Activated CD8-positive, alpha-beta memory T cell treated with anti-CD3 and anti-CD28 coated beads for 1 hour (primary cell): ENCODE data around the gene TDO2.
"Not testable (repeated sequence)": the region's sequence is repeated elsewhere in the genome, so short reads cannot be mapped to it uniquely, and the experiment has no call there.

Experiments
- DNase-seq, 2 donors: peaks; one replicate each; pipeline ENCODE4 v3.0.0-alpha.2; 2020; ENCODE audit warnings: low read depth in 1 of 2; ENCODE audit errors: extremely low read depth in 1 of 2

Gene TDO2

DNA sequence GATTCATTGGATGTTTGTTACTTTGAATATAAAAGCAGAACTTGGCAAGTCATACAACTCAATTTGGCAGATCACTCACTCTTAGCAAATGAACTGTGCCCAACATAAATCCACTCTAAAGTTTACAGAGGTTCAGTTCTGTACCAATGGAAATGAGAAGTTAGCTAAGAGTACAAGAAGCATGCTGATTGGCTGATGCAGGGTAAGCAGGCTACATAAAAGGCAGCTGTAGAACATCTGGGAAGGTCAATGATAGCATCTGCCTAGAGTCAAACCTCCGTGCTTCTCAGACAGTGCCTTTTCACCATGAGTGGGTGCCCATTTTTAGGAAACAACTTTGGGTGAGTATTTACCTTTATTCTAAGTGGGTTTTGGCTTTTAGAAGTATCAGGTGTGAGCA lies at the start of gene TDO2:
Gene TDO2, plus strand, starts transcription at position 244 of the 400 bp plus-strand sequence. Its CDS starts 63 bp downstream, at position 307.
- no peak for DNase-seq

DNA sequence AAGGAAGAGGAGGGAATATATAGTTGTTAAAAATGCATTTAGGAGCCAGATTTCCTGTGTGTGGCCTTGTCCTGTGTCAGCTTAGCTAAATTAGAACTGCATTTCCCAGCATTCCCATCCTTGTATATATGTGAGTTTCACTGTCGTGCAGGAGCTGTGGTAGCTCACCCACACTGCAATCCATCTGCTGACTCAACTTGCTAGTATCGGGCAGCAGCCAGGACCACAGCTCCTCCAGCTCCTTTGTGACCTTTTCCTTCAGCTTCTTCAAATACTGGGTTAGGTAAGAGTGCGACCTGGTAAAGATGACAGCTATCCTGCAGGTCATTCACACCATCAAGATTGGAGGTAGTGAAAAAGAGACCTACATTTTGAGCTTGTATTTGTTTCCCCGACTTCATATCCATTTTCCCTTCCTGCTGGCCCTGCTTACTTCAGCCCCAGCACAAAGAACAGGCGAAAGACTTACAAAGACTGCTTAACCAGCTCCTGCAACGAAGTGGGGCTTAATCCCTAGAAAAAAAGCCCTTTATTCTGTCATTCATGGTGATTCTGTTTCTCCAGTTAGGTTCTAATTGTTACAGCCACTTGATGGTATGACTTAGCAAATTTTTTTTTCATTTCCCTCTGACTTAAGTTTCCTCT lies 48.8 kb upstream of the TDO2 start:
- DNase-seq: no peak

DNA sequence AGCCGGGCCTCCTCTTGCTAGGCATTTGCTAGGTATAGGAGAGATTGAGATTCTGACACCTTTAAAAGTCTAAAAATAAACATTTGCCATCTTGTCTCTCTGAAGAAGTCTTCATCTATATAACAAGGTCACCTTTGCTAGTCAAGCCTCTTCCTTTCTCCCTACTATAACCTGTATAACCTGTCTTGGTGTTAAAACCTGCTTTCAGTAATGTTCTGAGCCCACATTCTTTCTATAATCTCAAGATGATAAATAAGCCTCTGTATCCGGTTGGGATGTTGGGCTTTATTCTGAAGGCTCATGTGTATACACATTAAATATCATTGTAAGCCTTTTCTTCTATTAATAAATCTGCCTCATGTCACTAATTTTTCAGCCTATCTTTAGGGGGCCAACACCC lies 47.6 kb upstream of the TDO2 start:
- no peak for DNase-seq

DNA sequence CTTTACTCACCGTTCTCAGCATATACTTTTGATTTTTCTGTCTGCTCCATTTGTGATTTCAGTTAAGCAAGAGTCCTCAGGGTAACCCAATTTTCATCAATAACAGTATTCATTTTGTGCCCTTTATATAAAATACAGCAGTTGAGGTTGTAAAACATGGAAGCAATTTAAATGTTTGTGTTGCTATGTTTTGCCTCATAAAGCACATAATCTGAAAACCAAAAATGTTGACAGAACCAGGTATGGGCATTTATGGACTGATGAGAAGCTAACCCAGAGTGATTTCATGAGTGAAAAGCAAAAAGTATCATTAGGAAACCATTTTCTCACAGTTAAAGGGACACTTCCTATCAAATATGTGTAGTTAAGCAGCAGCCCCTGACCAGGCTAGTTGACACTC lies 37.3 kb upstream of the TDO2 start, which contains the start of gene ASIC5:
Gene ASIC5, minus strand, starts transcription at position 101 of the 400 bp plus-strand sequence. Its CDS starts 51 bp downstream, at position 50.
- no peak for DNase-seq

DNA sequence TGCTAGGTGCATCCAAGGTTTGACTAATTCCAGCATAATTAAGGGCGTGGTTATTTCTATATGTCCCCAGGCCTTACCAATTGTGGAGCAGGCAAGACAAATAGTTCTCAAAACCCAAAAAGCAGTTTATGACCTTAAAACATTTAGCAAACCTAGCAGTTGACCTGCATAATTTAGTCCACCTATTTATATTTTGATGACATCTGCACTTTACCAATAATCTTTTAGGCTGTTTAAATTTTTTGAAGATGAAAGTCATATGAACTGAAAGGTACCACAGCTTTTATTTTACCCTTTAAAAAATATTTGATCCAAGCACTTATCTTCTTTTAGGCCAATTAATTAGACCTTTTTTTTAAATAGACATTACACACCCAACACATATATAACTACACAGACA lies 27.6 kb upstream of the TDO2 start:
- DNase-seq: no peak

- DNase-seq: no peak
These were observed 25.5 kb upstream of the TDO2 start for GRCh38 chr4:155877971-155878370.

GRCh38 chr4:155878611-155879010 lies 24.9 kb upstream of the TDO2 start:
- DNase-seq: no peak

GRCh38 chr4:155879767-155880166 lies 23.7 kb upstream of the TDO2 start:
- no peak for DNase-seq

DNA sequence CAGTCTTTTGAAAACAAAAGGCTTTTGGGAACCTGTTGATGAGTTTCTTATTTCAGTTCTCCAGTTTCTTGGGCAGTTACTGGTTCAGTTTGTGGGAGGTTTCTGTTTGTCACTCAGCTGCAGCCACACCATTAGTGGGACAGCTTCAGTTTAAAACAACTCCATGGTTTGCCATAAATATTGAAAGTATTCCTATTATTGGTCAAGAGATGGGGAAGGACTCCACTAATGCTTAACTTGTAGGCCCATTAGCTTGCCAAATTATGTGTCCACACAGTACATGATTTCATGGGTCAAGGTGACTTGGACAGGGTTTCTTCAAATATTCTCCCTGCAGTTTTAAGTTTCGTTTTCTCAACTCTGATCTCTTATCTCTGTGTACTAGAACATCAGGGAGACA lies 21.9 kb upstream of the TDO2 start:
- DNase-seq: no peak

DNA sequence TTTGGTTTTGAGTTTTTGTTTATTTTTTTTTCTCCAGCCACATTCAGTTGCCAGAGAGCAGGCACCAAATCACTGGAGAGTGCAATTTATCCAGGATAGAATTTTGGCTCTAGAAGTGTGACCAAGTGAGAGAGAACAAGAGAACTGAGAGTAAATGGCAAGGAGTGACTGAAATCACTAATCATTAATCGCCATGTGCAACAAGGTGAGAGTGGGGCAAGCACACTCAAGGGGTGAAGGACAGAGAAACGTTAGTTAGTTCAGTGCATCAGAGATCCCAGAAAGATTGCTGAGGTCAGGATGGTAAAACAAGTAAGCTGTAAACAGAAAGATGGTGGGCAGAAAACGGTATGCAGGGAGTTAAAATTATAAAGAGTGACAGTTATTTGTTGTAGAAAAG lies 19.6 kb upstream of the TDO2 start:
- no peak for DNase-seq

DNA sequence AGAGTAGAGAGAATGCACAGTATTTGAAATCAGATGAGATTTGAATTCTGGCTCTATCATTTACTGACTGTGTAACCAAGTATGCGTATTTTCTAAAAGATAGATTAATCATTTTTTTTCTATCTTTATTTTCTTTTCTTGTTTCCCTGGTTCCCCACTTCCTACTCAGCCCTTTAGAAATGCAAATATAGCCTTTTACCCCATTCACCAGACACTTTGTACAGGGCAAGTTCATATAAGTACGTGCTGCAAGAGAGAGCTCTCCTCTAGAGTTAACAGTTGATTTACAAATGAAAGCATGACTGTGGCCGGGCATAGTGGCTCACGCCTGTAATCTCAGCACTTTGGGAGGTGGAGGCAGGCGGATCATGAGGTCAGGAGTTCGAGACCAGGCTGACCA lies 17.8 kb upstream of the TDO2 start:
- DNase-seq: no peak

DNA sequence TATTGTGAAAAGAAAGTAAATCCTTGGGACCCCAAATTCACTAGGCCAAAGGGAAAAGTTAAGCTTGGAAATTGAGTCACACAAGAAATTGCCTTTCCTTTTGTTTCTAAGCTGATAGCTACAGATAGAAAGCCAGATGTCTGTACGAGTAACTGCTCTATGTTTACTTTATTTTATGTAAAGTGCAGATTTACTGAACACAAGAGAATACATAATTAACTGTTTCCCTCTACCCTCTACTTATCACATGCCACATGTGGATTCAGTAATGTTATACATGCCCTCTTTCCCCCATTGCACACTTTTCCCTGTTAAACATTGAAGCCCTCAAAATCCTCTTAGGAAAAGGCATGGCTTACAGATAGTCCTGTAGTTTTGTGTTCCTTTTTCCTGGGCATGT lies 16.5 kb upstream of the TDO2 start:
- no peak for DNase-seq

DNA sequence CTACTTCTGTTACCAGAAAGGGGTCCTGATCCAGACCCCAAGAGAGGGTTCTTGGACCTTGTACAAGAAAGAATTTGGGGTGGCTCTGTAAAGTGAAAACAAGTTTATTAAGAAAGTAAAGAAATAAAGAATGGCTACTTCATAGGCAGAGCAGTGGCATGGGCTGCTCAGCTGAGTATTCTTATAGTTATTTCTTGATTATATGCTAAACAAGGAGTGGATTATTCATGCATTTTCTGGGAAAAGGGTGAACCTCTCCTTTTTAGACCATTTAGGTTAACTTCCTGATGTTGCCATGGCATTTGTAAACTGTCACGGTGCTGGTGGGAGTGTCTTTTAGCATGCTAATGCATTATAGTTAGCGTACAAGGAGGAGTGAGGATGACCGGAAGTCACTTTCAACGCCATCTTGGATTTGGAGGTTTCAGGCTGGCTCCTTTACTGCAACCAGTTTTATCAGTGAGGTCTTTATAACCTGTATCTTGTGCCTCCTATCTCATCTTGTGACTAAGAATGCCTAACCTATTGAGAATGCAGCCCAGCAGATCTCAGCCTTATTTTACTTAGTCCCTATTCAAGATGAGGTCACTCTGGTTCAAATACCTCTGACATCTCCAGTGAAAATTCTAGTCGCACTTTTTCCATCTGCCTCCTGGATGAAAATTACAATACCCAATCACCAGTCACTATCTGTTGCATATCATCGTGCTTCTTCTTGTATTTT lies 15.5 kb upstream of the TDO2 start:
- DNase-seq: no peak

DNA sequence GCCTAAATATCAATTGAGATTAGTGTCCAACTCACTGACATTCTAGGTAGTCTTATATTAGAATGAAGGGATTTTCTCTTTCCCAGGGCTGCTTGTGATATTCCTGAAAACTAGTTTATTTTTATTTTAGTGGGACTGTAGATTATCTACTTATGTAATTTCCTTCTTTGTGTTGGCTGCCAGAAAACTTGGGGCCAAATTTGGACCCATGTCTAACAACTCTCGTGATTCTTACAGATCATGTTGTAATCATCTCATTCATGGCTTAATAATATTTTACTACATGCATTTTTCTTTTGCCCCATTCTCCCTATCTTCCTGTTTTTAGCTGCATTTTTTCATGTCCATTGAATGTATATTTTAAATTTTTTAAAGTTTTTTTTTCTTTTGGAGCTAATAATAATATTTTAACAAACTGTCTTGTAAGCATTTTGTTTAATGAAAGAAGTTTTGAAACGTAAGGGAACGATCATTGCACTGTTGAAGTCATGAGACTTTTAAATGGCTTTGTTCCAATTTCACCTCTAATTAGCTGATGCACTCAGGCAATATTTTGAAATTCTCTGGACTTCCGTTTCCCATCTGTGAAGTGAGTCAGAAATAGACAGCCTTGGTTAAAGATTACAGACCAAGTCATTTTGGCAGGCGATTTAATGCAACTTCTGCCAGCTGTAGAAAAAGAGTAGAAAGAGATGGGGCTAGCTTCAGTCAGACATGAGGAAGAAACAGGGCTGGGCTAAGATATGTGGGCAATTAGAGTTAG lies 14.3 kb upstream of the TDO2 start:
- no peak for DNase-seq

DNA sequence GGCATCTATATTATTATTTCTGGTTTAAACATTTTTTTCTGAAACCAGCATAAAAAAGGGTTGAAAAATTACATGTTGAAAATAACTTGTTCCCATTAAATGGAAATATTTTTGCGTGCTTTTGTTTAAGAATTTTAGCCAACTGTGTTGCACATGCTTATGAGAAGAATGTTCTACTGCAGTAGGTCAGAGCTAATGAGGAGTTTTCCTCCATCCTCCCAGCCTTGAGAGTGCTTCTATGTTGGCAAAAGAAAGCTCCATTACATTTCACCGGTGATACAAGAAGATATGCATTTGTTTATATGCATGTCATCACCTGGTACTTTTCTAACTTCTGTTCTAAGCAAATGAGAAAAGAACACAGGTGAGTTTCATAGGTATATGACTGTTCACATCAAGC lies 13.6 kb upstream of the TDO2 start:
- DNase-seq: no peak

DNA sequence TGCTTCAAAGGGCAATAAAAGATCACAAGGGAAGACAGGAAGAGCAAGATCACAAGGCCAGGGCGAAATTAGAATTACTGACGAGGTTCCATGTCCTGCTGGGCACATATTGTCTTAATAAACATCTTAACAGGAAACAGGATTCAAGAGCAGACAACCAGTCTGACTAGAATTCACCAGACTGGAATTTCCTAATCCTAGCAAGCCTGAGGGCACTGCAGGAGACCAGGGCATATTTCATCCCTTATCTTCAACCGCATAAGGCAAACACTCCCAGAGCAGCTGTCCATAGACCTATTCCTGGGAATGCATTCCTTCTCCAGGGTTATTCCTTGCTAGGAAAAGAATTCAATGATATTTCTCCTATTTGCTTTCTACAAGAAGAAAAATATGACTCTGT lies 12.4 kb upstream of the TDO2 start:
- DNase-seq: no peak

- DNase-seq: not testable (repeated sequence)
These were observed 5.1 kb upstream of the TDO2 start for GRCh38 chr4:155898371-155898770.

DNA sequence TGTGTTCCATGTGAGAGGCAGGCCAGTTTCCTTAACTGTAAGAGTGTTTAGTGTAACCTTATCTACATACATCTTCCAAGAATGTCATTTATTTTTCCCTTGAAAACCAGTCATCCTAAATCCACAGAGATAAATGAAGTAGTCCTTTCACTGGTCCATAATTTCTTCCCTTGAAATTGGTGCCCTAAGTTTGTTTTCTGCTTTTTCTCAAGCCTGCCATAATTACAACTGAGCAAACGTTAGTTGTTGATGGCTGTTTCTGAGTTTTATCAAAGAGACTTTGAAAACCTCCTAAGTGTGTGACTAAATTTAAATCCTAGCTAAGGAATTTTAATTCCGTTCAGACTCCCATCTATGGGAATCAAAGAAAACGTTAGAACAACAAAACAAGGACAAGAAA lies 3.6 kb upstream of the TDO2 start:
- no peak for DNase-seq

GRCh38 chr4:155900381-155900780 lies 3.1 kb upstream of the TDO2 start:
- no peak for DNase-seq

DNA sequence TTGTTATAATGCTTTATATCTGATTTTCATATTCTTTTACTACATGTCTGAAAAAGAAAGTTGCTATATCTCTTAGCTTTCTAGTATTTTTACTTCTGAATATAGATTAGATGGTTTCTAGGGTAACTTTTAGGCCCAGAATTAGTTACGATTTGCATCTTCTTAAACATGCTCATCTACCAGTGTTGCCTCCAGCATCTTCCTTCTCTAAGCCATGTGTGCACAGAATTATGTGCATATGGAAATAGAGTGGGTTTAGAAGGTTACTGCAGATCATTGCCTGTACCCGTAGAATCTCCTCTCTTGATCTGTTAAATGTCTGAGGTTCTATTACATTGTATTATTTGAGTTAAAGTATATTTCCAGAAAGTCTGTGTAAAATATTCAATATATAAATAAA lies 2.5 kb upstream of the TDO2 start:
- DNase-seq: no peak

GRCh38 chr4:155904331-155904730 lies 835 bp downstream of the TDO2 start:
- DNase-seq: no peak
